Skeletal muscle tissue (tissue), 4 donors: ENCODE results near the gene LCORL. TPM values are rescaled to one million over a fixed set of nuclear protein-coding genes. Genes with fewer than 3 reads are reported as not detected.
"Not testable (repeated sequence)": the region's sequence is repeated elsewhere in the genome, so short reads cannot be mapped to it uniquely, and the experiment has no call there.

Experiments used
- H3K27ac ChIP-seq: one replicate; pipeline ENCODE4 v1.7.0; 2013; ENCODE audit warnings: mild to moderate bottlenecking, low read depth, low read length, inconsistent platforms
- H3K27me3 ChIP-seq, 3 donors: one replicate each; pipeline ENCODE4 v1.7.0; 2013; ENCODE audit warnings: low read length in 3 of 3; ENCODE audit not compliant: control insufficient read depth in 3 of 3, insufficient read depth in 3 of 3
- H3K36me3 ChIP-seq, 3 donors: one replicate each; pipeline ENCODE4 v1.7.0; 2013; ENCODE audit warnings: low read length in 3 of 3; ENCODE audit not compliant: control insufficient read depth in 3 of 3, insufficient read depth in 3 of 3
- H3K4me1 ChIP-seq, 3 donors: one replicate each; pipeline ENCODE4 v1.7.0; 2013; ENCODE audit warnings: low read length in 3 of 3, mild to moderate bottlenecking in 3 of 3; ENCODE audit not compliant: control insufficient read depth in 3 of 3, insufficient read depth in 3 of 3
- H3K4me3 ChIP-seq, 3 donors: one replicate each; pipeline ENCODE4 v1.7.0; 2013; ENCODE audit warnings: low read length in 3 of 3
- H3K9ac ChIP-seq, 3 donors: one replicate each; pipeline ENCODE4 v1.7.0; 2013; ENCODE audit warnings: low read length in 3 of 3, mild to moderate bottlenecking in 3 of 3, moderate library complexity in 2 of 3, low read depth in 1 of 3
- H3K9me3 ChIP-seq, 3 donors: one replicate each; pipeline ENCODE4 v1.7.0; 2013; ENCODE audit warnings: low read length in 3 of 3; ENCODE audit not compliant: control insufficient read depth in 3 of 3
- total RNA-seq: library from RNA; depleted of rRNA; stranded (reverse); fragments of >200 nt; gene quantifications from one replicate; pipeline ENCODE4 v1.2.3, GENCODE V29; 2014
- donor health status: Osteomylitis.

The LCORL gene
- total RNA-seq, 1 donor from 2014 or later: 12.5 TPM

- no peaks in the 10 kb centered on the region for H3K9me3 ChIP-seq
- H3K4me1 ChIP-seq: no peaks in the 10 kb centered on the region
- H3K36me3 ChIP-seq: no peaks in the 10 kb centered on the region
- H3K9ac ChIP-seq: no peak overlapping the region
- no peak overlapping the region for H3K4me3 ChIP-seq
- H3K27me3 ChIP-seq: no peaks in the 10 kb centered on the region
- H3K27ac ChIP-seq: no peak overlapping the region
Observed at GRCh38 chr4:17869327-17869726, 152.2 kb downstream of the LCORL start.

GRCh38 chr4:17867276-17867675, 154.3 kb downstream of the LCORL start:
- Histone ChIP-seq H3K9me3 (no peaks in the 10 kb centered on the region), H3K9ac (no peak overlapping the region), H3K4me1 (no peaks in the 10 kb centered on the region), H3K36me3 (peaks cover 0 to 2% (median 0%) of the 10 kb centered on the region in 3 donors), H3K27ac (no peak overlapping the region), H3K27me3 (no peaks in the 10 kb centered on the region), H3K4me3 (no peak overlapping the region)

GRCh38 chr4:17866810-17867209, 154.7 kb downstream of the LCORL start:
- H3K27me3 ChIP-seq: no peaks in the 10 kb centered on the region
- no peak overlapping the region for H3K4me3 ChIP-seq
- no peak overlapping the region for H3K9ac ChIP-seq
- no peak overlapping the region for H3K27ac ChIP-seq
- no peaks in the 10 kb centered on the region for H3K9me3 ChIP-seq
- H3K4me1 ChIP-seq: no peaks in the 10 kb centered on the region
- peaks cover 0 to 2% (median 0%) of the 10 kb centered on the region in 3 donors for H3K36me3 ChIP-seq

DNA sequence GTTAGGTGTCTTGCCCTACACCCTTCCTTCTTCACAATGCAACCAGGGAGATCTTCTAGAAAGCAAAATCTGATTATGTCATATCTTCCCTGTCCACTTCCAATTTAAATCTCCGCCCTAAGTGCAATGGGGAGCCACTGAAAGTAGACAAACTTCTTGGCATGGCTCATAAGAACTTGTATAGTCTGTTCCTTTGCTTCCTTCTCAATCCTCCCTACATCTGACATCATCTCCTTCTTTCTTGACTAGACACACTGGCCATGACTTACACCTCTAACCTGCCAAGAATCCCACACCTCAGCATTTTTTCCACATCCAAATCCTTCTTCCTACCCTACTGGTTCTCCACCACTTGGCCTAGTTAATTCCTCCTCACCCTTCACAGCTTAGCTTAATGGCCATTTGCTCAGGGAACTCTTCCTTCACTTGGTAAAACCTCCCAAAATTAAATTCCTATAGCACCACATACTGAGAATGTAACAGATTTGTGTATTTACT, 155.6 kb downstream of the LCORL start:
- H3K36me3 ChIP-seq: peaks cover 0 to 2% (median 0%) of the 10 kb centered on the region in 3 donors
- no peaks in the 10 kb centered on the region for H3K9me3 ChIP-seq
- no peak overlapping the region for H3K9ac ChIP-seq
- no peak overlapping the region for H3K4me3 ChIP-seq
- H3K27ac ChIP-seq: no peak overlapping the region
- H3K4me1 ChIP-seq: no peaks in the 10 kb centered on the region
- no peaks in the 10 kb centered on the region for H3K27me3 ChIP-seq

DNA sequence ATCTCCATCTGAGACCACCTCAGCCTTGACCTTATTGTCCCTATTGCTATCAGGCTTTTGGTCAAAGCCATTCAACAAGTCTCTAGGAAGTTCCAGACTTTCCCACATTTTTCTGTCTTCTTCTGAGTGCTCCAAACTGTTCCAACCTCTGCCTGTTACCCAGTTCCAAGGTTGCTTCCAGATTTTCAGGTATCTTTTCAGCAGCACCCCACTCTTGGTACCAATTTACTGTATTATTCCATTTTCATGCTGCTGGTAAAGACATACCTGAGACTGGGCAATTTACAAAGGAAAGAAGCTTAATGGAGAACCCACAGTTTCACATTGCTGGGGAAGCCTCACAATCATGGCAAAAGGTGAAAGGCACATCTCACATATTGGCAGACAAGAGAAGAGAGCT, 159.6 kb downstream of the LCORL start:
- H3K36me3 ChIP-seq, H3K4me3 ChIP-seq, H3K9ac ChIP-seq, H3K9me3 ChIP-seq, H3K27me3 ChIP-seq, H3K27ac ChIP-seq, H3K4me1 ChIP-seq: not testable (repeated sequence)

GRCh38 chr4:17859793-17860406, 161.7 kb downstream of the LCORL start:
- no peak overlapping the region for H3K4me3 ChIP-seq
- H3K9me3 ChIP-seq: no peaks in the 10 kb centered on the region

DNA sequence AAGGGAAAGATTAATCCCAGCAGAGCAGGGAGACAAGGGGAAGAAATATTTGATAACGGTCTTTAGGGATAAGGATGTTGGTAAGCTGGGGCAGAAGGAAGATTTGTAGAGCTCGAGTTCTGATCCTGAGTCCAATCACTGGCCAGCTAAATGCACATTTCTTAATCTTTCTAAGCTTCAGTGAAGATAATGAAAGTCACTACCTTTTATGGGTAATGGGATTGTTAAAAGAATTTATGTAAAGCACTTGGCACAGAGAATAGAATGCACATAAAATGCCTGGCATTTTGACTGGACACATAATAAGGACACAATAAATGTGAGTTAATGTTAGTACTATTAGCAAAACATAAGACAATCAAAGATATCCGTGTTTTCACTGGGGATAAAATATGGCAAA, 167.5 kb downstream of the LCORL start:
- H3K36me3 ChIP-seq: no peaks in the 10 kb centered on the region
- H3K27me3 ChIP-seq: no peaks in the 10 kb centered on the region
- no peaks in the 10 kb centered on the region for H3K9me3 ChIP-seq
- no peak overlapping the region for H3K9ac ChIP-seq
- H3K4me1 ChIP-seq: no peaks in the 10 kb centered on the region
- no peak overlapping the region for H3K4me3 ChIP-seq
- no peak overlapping the region for H3K27ac ChIP-seq

More at GRCh38 chr4:17859793-17860406, 161.7 kb downstream of the LCORL start:
- peaks cover 0 to 2% (median 0%) of the 10 kb centered on the region in 3 donors for H3K36me3 ChIP-seq
- no peak overlapping the region for H3K27ac ChIP-seq
- H3K27me3 ChIP-seq: no peaks in the 10 kb centered on the region
- H3K4me1 ChIP-seq: no peaks in the 10 kb centered on the region
- H3K9ac ChIP-seq: no peak overlapping the region

- H3K9ac ChIP-seq: no peak overlapping the region
- H3K36me3 ChIP-seq: no peaks in the 10 kb centered on the region
- H3K27me3 ChIP-seq: no peaks in the 10 kb centered on the region
- H3K27ac ChIP-seq: no peak overlapping the region
- H3K9me3 ChIP-seq: no peaks in the 10 kb centered on the region
- H3K4me1 ChIP-seq: no peaks in the 10 kb centered on the region
- no peak overlapping the region for H3K4me3 ChIP-seq
Observed at GRCh38 chr4:17851959-17852358, 169.6 kb downstream of the LCORL start.

DNA sequence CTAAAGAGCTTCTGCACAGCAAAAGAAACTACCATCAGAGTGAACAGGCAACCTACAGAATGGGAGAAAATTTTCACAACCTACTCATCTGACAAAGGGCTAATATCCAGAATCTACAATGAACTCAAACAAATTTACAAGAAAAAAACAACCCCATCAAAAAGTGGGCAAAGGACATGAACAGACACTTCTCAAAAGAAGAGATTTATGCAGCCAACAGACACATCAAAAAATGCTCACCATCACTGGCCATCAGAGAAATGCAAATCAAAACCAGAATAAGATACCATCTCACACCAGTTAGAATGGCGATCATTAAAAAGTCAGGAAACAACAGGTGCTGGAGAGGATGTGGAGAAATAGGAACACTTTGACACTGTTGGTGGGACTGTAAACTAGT, 171.3 kb downstream of the LCORL start:
- H3K4me1 ChIP-seq, H3K36me3 ChIP-seq, H3K4me3 ChIP-seq, H3K9me3 ChIP-seq, H3K27me3 ChIP-seq, H3K27ac ChIP-seq, H3K9ac ChIP-seq: not testable (repeated sequence)

- Histone ChIP-seq H3K36me3 (no peaks in the 10 kb centered on the region), H3K9me3 (no peaks in the 10 kb centered on the region), H3K4me1 (no peaks in the 10 kb centered on the region), H3K9ac (no peak overlapping the region), H3K4me3 (no peak overlapping the region), H3K27ac (no peak overlapping the region), H3K27me3 (no peaks in the 10 kb centered on the region)
Observed at GRCh38 chr4:17846266-17846665, 175.3 kb downstream of the LCORL start.
